Thoracic aorta (tissue), 2 donors: ENCODE data around the gene RPS6KA1. TPM values are rescaled to one million over a fixed set of nuclear protein-coding genes. Genes with fewer than 3 reads are reported as not detected.

Experiments used
- ATAC-seq: fragments of 150-250 bp; one replicate; pipeline ENCODE4 v1.8.0; 2017; ENCODE audit warnings: low read depth; ENCODE audit not compliant: insufficient number of reproducible peaks, low FRiP score
- DNase-seq: peaks from one replicate; pipeline ENCODE4 v3.0.0-alpha.2; 2020; ENCODE audit warnings: low spot score
- H3K27ac ChIP-seq, 2 donors: fragments of 200-600 bp; sonication (generic); 1 replicate in 1 of 2; 2 replicates in 1 of 2; pipeline ENCODE4 v1.5.1; 2016; ENCODE audit warnings: mild to moderate bottlenecking in 2 of 2, moderate library complexity in 2 of 2
- H3K27me3 ChIP-seq: fragments of 200-600 bp; sonication (generic); replicated peaks from 2 replicates; pipeline ENCODE4 v1.6.0; 2016; ENCODE audit warnings: mild to moderate bottlenecking; ENCODE audit not compliant: insufficient read depth
- H3K36me3 ChIP-seq: fragments of 200-600 bp; sonication (generic); one replicate; pipeline ENCODE4 v1.5.1; 2016
- H3K4me1 ChIP-seq, 2 donors: fragments of 200-600 bp; sonication (generic); 1 replicate in 1 of 2; 2 replicates in 1 of 2; pipeline versions ENCODE4 v1.5.1 to v1.6.0; 2016; ENCODE audit warnings: low read depth in 2 of 2, mild to moderate bottlenecking in 1 of 2; ENCODE audit not compliant: control insufficient read depth in 1 of 2
- H3K4me3 ChIP-seq: fragments of 200-600 bp; sonication (generic); 2 replicates; pipeline ENCODE4 v1.5.1; 2016; ENCODE audit warnings: mild to moderate bottlenecking
- H3K9me3 ChIP-seq: fragments of 200-600 bp; sonication (generic); 2 replicates; pipeline ENCODE4 v1.5.1; 2016
- total RNA-seq, 2 donors: library from RNA; depleted of rRNA; stranded (reverse); fragments of >200 nt; gene quantifications; one replicate each; pipeline versions ENCODE4 v1.1.0 to v1.2.3, GENCODE V29; 2016
- TF ChIP-seq, protein P1 (sequence below): fragments of 200-600 bp; sonication (generic); IDR thresholded peaks from one replicate; pipeline ENCODE4 v1.5.1; 2019; ENCODE audit warnings: antibody characterized with exemption

RPS6KA1 gene
- total RNA-seq, 2 donors from 2014 or later = 13.8 to 18.6 TPM

DNA sequence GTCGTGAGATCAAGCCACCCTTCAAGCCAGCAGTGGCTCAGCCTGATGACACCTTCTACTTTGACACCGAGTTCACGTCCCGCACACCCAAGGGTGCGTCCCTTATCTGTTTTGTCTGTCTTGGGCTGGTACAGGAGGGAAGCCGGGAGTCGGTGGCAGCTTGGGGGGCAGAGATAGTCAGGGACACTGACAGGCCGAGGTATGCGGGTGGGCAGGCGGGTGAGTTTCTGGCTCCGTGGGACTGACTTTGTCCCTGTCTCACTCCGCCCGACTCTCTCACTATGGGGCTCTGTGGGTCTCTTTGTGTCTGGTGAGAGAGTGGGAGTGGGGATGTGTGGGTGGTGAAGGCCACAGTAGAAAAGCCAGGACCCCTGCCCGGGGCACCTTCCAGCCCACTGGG lies 27.4 kb downstream of the RPS6KA1 start:
- no peaks in the 10 kb centered on the region for H3K27me3 ChIP-seq
- TF ChIP-seq, protein P1, sequence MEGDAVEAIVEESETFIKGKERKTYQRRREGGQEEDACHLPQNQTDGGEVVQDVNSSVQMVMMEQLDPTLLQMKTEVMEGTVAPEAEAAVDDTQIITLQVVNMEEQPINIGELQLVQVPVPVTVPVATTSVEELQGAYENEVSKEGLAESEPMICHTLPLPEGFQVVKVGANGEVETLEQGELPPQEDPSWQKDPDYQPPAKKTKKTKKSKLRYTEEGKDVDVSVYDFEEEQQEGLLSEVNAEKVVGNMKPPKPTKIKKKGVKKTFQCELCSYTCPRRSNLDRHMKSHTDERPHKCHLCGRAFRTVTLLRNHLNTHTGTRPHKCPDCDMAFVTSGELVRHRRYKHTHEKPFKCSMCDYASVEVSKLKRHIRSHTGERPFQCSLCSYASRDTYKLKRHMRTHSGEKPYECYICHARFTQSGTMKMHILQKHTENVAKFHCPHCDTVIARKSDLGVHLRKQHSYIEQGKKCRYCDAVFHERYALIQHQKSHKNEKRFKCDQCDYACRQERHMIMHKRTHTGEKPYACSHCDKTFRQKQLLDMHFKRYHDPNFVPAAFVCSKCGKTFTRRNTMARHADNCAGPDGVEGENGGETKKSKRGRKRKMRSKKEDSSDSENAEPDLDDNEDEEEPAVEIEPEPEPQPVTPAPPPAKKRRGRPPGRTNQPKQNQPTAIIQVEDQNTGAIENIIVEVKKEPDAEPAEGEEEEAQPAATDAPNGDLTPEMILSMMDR = no peak
- DNase-seq (no peak), ATAC-seq (no peak)
- no peak overlapping the region for H3K27ac ChIP-seq
- no peaks in the 10 kb centered on the region for H3K4me1 ChIP-seq
- no peak overlapping the region for H3K4me3 ChIP-seq
- no peaks in the 10 kb centered on the region for H3K36me3 ChIP-seq
- H3K9me3 ChIP-seq = no peaks in the 10 kb centered on the region

DNA sequence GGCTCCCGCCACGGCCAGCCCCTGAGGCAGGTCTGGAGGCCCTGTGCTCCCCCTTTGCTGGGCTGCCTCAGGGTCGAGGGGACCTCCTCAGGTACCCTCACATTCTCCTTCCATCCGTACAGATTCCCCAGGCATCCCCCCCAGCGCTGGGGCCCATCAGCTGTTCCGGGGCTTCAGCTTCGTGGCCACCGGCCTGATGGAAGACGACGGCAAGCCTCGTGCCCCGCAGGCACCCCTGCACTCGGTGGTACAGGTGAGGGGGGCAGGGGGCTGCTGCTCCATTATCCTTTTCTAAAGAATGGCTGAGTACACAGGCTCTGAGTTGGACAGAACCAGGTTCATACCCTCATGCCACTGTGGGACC lies 29.1 kb downstream of the RPS6KA1 start:
- TF ChIP-seq, protein P1 = no peak
- Histone ChIP-seq H3K9me3 (no peaks in the 10 kb centered on the region), H3K27ac (no peak overlapping the region), H3K4me1 (no peaks in the 10 kb centered on the region), H3K27me3 (no peaks in the 10 kb centered on the region), H3K36me3 (no peaks in the 10 kb centered on the region), H3K4me3 (no peak overlapping the region)
- ATAC-seq (no peak), DNase-seq (no peak)

GRCh38 chr1:26560403-26560780 lies 30.8 kb downstream of the RPS6KA1 start:
- ATAC-seq (no peak), DNase-seq (no peak)
- H3K36me3 ChIP-seq = no peaks in the 10 kb centered on the region
- no peaks in the 10 kb centered on the region for H3K4me1 ChIP-seq
- no peaks in the 10 kb centered on the region for H3K27me3 ChIP-seq
- H3K9me3 ChIP-seq = no peaks in the 10 kb centered on the region
- H3K4me3 ChIP-seq = no peak overlapping the region
- no peak overlapping the region for H3K27ac ChIP-seq
- TF ChIP-seq, protein P1 = no peak

- no peaks in the 10 kb centered on the region for H3K27me3 ChIP-seq
- H3K27ac ChIP-seq = no peak overlapping the region
- DNase-seq (no peak), ATAC-seq (no peak)
- no peak overlapping the region for H3K4me3 ChIP-seq
- no peaks in the 10 kb centered on the region for H3K9me3 ChIP-seq
- no peaks in the 10 kb centered on the region for H3K4me1 ChIP-seq
- H3K36me3 ChIP-seq = no peaks in the 10 kb centered on the region
- TF ChIP-seq, protein P1 = no peak
Measured at GRCh38 chr1:26570287-26570686, 40.7 kb downstream of the RPS6KA1 start.

- no peaks in the 10 kb centered on the region for H3K9me3 ChIP-seq
- no peaks in the 10 kb centered on the region for H3K27me3 ChIP-seq
- no peak overlapping the region for H3K27ac ChIP-seq
- H3K4me1 ChIP-seq = no peaks in the 10 kb centered on the region
- no peak overlapping the region for H3K4me3 ChIP-seq
- ATAC-seq (no peak), DNase-seq (no peak)
- H3K36me3 ChIP-seq = no peaks in the 10 kb centered on the region
- TF ChIP-seq, protein P1 = no peak
Measured at GRCh38 chr1:26571381-26571780, 41.8 kb downstream of the RPS6KA1 start.
